HS-27A (cell line): ENCODE results near the gene MOB3B.

Experiments
- DNase-seq: peaks from one replicate; pipeline ENCODE4 v3.0.0-alpha.2; 2012; ENCODE audit warnings: low read depth, missing footprints

The MOB3B gene

GRCh38 chr9:27361492-27361891, 168.1 kb downstream of the MOB3B start:
- DNase-seq, result no peak

- DNase-seq, result no peak
Measured at GRCh38 chr9:27359763-27360162, 169.9 kb downstream of the MOB3B start.

DNA sequence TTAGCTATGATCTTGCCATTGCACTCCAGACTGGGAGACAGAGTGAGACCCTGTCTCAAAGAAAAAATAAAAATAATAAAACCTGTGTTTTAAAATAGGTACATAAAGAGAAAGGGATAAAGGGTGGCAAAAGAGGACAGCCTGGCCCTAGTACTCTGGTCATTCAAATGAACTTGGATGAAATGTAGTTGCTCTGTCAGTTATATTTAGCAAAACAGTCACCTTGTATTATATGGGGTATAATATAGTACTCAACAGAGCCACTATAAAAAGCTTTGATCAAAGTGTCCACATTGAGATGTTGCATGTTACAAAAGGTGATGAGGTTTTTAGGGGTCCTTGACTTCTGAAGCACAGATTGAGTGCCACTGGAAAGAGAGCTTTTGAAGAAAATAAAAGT, 171.6 kb downstream of the MOB3B start:
- no peak for DNase-seq

- DNase-seq, result no peak
Measured at GRCh38 chr9:27356446-27356845, 173.2 kb downstream of the MOB3B start.

- DNase-seq, result peak; percentile 74
Measured at GRCh38 chr9:27355166-27355565, 174.4 kb downstream of the MOB3B start.

GRCh38 chr9:27353474-27354229, 176.0 kb downstream of the MOB3B start:
- no peak for DNase-seq

DNA sequence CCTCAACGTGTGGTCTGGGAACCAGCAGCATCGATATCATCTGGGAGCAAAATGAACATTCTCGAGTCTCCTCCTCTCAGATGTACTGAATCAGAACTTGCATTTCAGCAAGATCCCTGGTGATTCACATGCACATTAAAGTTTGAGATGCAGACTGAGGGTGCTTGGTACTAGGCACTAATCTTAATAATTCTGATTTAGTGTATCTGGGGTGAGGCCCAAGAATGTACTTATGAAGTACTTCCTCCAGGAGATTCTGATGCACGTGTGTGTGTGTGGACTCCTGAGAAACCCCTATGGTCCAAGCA, 176.5 kb downstream of the MOB3B start:
- no peak for DNase-seq

DNA sequence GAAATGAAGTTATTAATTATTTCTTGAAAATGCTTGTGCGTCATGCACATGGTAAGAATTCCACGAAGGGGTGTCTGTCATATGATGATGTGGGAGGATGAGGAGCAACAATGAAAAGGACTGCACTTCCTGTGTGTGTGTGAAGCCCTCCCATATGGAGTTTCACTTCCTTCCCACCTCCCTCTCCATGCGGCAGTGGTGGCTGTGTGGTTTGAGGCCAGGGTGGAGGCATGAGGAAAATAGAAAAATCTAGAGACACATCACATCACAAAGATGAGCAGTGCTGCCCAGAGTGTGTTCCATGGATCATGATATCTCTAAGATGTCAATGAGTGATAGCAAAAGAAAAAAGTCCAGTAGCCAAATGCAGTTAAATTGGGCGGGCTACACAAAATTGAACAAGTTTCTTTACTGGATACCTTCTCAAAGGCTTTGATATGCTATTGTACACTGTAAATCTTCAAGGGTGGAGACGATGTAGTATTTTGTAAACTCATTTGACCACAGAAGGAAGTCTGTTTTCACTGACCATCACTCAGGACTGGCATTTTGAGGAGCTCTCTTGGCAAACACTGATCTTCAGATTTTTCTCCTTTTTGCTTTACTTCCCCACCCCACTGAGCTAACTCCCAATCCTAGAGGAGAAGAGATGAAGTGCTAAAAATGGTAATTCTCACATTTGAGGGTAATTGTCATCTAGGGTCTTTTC, 177.0 kb downstream of the MOB3B start:
- DNase-seq, result no peak

DNA sequence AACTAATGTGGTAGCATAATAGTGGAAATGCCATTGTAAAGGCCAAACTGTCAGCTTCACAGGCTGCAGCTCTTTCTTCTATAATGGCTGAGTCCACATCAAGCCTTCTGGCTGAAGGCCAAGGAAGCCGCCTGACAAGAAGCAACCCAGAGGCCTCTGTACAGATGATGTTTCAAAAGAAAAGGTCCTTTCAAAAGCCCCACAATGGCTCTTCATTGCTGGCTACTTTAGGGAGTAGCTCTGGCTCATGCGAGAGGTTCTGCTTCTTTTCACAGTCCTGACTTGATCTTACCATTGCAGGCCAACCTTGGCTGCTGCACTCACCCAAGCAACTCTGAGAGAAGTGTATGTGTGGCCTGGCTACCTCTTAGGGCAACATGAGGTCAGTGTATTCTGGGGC, 178.2 kb downstream of the MOB3B start:
- no peak for DNase-seq

DNA sequence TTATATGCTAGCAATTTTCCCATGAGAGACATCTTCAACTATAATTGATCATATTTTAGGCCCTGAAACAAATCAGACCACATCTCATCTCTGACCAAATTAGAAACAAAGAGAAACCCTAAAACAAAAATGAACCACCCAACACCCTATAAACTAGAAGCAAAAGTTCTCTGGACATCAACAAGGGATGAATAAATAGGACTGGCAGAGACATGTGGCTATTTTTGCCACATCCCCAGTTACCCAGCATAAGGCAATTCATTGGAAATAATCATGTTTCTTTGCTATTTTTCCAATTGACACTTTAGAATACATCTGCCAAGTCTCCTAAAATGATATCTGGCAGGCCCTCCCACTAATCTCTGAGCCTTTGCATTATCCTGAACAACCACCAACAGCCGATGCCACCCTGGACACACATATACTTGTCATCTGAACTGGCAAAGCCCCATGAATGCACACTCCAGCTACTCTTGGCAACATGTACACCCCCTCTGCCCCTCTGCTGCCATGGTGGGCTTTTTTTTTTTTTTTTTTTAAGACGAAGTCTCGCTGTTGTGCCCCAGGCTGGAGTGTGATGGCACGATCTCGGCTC, 179.1 kb downstream of the MOB3B start:
- DNase-seq, result no peak

GRCh38 chr9:27349698-27350080, 179.9 kb downstream of the MOB3B start:
- DNase-seq, result no peak

DNA sequence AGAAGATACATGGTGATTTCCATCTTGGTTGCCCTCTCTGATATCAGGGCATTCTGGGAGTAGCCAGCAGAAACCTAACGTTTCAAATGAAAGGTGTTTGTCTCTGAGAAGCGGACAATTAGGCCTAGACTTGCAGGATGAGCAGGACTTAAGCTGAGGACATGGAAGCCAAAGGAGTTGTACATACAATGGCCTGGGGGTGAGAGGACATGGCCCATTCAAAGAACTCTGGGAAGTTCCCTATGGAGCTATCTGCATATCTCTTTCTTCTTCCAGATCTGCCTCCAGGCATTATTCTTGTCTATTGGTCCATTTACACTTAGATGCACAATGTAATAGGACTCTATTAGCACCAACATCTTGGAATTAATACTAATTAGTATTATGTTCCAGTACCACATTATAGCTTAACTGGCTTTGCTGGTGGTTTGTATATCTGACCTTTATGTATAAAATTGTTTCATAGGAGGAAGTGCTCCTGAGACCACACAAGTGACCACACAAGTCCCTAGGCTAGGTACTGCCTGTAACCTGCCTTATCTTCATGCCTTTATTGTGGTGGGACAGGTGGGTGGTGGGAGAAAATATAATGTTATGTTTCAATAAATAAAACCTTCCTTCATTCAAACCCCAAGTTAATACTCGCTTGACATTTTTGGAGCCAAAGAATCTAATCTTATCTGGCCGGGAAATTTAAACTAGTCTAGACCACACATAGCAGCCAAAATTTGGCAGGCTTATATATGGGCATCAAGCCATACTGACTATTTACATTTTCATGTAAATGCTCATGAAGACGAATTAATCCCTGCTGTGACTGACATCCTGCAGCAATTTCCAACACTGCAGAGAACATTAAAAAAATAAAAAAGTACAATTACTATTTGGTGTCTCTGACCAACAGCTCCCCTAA, 180.6 kb downstream of the MOB3B start:
- no peak for DNase-seq

DNA sequence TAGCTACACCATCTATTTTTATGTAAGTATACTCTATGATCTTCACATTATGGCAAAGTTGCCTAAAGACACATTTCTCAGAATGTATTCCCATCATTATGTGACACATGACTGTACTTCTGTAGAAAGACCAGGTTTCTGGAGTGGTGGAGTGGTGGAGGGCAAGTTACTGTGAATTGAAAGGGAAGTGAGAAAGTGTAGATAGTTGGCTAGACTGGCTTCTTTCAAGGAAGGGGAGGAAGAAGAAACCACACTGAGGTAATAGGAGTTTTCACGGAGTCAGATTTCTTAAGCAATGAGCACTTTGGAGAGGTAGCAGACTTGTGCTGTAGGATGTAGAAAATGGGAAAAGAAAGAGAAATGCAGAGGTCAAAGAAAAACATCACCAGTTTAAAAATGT, 181.7 kb downstream of the MOB3B start:
- no peak for DNase-seq

DNA sequence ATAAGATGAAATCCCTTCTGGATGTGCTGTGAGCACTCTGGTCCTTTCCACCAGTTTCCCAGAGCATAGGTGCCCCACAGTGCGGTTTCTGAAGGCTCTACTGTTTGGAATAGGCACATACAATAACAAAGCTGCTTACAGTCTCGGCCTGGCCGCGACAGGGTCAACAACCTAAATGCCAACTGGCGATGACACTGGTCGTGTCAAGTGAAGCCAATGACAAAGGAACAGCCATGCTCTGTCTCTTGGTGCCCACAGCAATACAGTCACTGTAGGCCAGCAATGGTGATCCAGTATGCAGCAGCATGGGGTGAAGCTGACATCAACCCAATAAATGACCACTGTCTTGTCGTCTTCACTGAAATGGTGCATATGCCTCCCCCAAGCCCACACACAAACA, 184.8 kb downstream of the MOB3B start:
- DNase-seq, result no peak

DNA sequence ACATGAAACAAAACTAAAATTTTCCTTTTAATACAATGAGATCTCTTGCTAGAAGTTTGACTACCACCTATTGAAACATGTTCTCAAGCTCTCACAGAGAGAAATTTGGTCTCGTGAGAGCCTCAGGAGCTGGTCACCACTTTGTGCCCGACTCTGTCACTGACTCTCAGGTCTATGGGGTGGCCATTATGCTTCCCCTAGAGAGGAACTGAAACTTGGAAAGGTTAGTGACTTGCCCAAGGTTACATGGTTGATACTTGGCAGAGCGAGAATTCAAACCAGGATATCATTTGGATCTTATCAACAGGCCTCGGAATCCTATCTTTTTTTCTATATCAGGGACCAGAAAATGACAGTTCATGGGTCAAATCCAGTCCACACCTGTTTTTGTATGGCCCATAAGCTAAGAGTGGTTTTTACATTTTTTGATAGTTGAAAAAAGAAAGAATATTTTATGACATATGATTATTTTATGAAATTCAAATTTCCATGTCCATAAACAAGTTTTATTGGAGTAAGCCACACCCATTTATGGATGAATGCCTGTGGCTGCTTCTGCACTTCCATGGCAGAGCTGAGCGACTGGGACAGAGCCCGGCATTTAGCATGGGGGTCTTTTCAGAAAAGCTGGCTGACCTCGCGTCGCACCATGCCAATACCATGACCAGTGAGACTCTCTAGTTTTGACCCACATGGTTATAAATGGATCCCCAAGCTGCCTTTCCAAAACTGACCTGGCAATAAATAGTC, 187.9 kb downstream of the MOB3B start:
- no peak for DNase-seq

GRCh38 chr9:27340961-27341511, 188.6 kb downstream of the MOB3B start:
- DNase-seq, result no peak

DNA sequence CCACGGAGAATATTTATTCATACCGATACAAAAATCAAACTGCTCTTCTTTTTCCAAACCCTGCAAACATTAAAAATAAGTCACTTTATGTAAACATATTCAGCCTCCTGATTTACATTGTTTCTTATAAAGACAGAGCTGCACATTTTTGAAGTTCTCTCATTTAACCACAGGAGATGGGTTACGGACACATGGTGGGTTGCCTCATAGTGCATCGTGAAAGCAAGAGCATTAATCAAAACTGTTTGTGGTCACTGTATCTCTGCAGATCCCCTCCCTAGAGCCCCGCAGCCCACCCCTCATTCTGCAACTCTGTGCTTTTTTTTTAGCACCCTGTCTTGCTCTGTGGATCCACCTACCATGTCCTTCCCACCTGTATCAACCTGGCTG, 189.3 kb downstream of the MOB3B start:
- DNase-seq, result no peak

DNA sequence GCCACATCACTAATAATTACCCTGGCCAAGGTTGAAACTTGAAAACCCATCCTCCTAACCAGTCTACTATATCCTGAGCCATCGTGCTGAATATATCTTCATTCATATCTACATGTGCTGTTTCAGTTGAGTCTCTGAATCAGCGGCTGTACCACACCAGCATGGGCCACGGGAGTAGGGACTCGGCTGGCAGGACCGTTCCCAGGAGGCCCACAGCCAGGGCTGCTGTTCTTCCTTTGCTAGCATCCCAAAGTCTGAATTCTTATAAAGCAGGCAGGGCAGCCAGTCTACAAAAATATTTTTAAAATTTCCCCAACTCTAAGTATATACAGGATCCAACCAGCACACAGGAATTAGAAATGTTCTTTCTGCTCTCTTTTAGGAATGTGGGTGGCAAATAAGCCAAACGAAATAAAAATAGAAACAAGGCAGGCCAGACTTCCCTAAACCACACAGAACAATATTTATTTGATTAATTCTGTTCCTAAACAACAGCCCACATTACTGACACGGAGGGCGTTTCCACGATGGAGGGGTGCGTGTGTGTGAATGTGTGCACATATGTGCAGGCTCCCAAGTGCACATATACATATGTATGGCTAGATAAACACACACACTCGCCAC, 189.8 kb downstream of the MOB3B start:
- DNase-seq, result no peak

DNA sequence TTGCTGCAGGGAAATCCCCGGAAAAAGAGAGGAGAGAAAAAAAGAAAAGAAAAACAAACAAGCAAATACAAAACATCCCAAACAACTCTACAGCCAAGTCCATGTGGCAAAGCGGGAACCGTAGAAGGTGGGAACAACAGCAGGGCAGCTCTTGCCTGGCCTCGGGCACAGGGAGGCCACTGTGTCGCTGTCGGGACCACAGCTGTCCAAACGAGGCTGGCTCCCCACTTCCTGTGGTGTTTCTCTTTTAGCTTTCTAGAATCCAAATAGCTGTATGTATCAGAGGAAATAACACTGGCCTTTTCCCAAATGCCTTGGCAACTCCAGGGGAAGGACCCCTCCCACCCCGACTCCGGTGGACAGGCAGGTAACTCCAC, 191.1 kb downstream of the MOB3B start:
- DNase-seq, result no peak

GRCh38 chr9:27337833-27338526, 191.6 kb downstream of the MOB3B start:
- DNase-seq, result no peak
